GM18520 (cell line): ENCODE data around the gene PDGFB.

Experiments used
- ATAC-seq: cut with Tn5 transposase; IDR thresholded peaks from one replicate; pipeline ENCODE4 v1.9.1; 2021; ENCODE audit not compliant: unreplicated experiment

Gene PDGFB

DNA sequence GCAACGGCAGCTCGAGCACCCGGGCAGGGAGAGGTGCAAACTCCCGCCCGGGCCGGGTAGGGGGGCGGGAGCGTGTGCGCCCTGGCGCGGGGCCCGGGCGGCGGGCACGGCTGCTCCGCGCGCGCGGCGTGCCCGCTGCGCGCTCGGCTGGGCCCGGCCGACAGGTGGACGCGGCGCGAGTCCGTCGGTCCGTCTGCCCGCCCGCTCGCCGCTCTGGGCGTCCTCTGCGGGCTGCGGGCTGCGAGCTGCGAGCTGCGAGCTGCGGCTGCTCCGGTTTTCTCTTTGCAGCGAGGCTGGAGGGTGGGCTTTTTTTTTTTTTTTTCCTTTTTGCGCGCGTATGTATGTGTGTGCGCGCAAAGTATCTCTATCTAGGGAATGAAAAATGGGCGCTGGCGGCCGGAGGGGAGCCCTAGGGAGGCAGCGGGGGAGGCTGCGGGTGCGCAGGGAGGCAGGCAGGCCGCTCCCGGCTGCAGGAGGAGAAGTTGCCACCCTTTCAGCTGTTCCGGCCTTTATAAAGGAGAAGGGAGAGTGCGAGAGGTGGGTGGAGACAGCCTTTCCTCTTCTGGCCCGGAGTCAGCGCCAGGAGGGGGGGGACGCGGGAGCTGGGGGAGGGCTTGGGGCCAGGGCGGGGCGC, at the start of gene PDGFB:
PDGFB (minus strand) TSS at position 487 of the 634 bp plus-strand sequence. CDS start 1,019 bp downstream, outside the sequence.
- no peak for ATAC-seq

GRCh38 chr22:39293766-39294368, 49.1 kb upstream of the PDGFB start:
- ATAC-seq = no peak

DNA sequence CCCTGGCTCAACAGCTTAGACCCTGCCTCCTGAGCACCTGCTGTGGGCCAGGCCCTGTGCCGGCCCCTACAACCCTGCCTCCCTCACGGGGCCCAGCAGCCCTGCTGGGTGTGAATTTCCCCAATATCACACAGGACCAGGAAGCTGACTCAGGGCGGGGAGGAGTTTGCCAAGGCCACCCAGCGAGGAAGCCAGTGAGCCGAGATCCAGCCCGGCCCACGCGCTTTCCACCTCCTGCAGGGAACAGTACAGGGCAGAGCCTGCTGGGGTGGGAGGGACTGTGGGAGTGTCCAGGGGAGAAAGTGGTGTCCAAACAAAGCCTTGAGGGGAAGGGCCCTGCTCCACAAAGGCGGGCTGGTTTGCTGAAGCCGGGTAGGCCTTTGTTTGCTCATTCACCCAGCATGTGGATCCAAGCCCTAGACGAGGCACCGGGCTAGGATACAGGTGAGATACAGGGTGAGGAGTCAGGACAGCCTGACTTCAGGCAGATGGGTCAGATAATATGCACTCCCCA, 47.8 kb upstream of the PDGFB start:
- ATAC-seq = no peak

GRCh38 chr22:39292031-39292462, 47.3 kb upstream of the PDGFB start:
- ATAC-seq = no peak

- ATAC-seq = no peak
These were observed 46.7 kb upstream of the PDGFB start for GRCh38 chr22:39291523-39291922.

GRCh38 chr22:39290724-39291161, 46.0 kb upstream of the PDGFB start:
- no peak for ATAC-seq

DNA sequence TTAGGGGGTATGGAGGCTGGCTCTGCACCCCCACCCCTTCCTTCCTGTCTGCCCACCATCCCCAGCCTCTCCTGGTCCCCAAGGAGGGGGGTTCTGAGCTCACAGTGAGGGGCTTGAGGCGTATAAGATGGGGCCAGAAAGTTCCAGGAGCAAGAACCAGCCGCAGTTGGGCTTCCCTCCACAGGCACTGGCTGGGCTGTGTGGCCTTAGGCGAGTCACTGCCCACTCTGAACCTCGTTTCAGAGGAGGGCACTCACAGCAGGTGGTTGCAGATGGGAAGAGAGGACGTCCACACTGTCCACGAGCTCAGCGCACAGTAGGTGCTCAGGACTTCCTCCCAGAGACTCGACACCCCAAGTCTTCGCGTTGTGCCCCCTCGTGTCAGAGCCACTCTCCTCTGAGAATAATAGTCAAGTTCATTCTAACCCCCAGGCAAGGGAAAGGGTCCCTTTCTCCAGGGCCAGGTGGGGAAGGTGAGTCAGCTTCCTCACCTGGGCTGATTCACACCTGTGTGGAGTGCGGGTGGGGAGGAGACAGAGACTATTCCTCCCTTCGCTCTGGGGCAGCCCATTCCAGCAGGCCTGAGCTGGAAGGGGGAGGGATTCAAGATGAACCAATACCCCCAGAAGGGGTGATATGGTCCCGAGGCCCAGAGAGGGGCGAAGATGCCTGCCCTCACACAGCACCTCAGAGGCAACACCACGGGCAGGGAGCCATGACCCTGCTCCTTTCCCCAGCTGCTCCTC, 45.4 kb upstream of the PDGFB start:
- ATAC-seq = no peak

GRCh38 chr22:39289533-39289932, 44.8 kb upstream of the PDGFB start:
- no peak for ATAC-seq

DNA sequence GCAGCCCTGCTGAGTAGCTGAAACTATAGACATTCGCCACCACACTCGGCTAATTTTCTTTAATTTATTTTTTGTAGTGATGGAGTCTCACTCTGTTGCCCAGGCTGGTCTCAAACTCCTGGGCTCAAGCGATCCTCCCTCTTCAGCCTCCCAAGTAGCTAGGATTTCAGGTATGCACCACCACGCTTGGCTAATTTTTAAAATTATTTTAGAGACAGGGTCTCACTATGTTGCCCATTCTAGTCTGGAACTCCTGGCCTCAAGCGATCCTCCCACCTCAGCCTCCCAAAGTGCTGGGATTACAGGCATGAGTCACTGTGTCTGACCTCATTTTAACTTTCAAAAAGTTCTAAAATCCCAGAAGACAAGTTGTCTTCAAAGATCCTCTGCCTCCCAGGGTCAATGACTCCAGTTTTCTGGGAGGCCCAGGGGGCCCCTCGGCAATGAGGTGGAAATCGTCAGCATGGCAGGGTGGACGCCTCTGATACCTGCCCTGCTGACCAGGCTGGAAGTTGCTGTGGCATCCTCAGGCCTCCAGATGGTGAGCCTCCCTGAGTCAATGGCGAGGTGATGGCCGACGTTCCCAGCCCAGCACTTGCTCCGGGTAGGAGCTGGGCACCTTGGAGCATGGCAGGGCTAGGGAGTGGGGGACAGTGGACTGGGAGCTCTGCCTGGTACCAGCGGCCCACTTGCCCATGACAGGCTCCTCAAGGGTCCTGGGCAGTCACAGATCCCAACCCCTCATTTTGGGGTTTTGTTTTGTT, 43.5 kb upstream of the PDGFB start:
- no peak for ATAC-seq

DNA sequence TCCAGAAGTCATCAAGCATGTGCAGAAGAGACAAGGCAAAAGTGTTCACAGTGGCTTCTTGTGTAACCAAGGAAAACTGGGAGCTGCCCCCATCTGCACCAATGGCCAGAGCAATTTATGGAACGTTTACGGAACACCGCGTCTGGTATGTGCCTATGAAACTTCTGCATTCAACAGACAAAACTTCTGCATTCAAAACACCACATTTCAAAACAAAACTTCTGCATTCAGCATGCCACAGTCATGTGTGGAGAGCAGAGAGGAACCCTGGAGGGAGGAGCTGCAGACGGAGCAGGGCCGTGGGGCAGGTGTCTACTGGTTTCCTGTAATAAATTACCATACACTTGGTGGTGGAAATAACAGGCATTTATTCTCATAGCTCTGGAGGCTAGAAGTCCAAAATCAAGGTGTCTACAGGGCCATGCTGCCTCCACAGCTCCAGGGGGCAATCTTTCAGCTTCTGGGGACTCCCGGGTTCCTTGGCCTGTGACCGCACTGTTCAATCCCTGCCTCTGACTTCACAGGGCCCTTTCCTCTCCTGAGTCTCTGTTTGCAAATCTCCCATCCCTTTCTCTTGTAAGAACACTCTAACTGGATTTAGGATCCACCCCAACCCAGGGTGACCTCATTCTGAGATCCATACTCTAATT, 42.4 kb upstream of the PDGFB start:
- ATAC-seq = no peak

- no peak for ATAC-seq
These were observed 40.2 kb upstream of the PDGFB start for GRCh38 chr22:39284983-39285382.

GRCh38 chr22:39284142-39284980, 39.6 kb upstream of the PDGFB start:
- no peak for ATAC-seq

GRCh38 chr22:39283322-39284141, 38.8 kb upstream of the PDGFB start:
- ATAC-seq = no peak

DNA sequence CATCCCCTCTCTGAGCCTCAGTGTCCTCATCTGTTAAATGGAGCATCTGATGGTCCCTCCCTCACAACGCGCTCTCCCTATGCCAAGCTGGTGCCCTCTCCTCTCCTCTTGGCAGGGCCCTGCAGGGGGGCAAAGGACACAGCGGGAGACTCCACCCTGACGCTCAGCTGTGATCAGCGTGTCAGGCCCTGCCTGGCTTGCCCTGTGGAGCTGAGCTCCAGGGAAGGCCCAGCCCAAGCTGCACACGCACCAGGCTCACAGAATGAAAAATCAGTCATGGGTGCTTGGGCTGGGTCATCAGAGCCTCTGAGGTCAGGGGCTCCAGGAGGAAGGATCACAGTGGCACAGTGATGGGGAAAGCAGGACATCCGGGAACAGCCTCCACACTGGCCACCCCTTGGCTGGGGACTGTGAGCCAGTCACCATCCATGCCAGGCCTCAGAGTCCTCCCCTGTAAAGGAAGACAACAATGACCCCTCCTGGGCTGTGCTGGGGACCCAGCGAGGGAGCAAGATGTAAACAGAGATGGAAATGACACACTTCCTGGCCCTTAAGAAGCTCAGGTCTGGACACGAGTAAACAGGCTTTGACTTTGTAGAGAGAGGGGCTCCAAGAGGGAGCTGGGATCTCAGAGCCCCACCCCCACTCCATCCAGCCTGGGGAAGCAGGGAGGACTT, 38.0 kb upstream of the PDGFB start:
- ATAC-seq = no peak

GRCh38 chr22:39281126-39281525, 36.3 kb upstream of the PDGFB start:
- no peak for ATAC-seq

- no peak for ATAC-seq
These were observed 35.5 kb upstream of the PDGFB start for GRCh38 chr22:39280250-39280649.

GRCh38 chr22:39279170-39279850, 34.5 kb upstream of the PDGFB start:
- ATAC-seq = no peak

GRCh38 chr22:39278040-39278439, 33.3 kb upstream of the PDGFB start:
- no peak for ATAC-seq
